ENCODE results near the gene VAV2.

VAV2 gene

DNA sequence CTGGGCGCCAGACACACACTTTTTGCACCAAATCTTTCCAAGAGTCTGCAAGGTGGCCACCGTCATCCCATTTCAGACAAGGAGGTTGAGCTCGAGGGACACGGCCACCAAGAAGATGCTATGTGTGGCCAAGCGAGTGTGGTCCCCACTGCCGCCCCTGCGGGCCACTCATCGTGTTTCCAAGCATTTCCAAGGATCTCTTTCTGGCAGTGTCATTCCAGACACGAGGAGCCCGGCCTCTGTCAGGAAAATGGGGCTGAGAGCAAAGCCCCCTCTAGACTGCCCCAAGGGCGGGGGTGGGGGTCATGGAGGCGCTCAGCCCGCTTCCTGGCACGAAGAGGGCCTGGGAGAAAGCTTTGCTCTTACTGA lies 10.6 kb downstream of the VAV2 start:
- ChIA-PET POLR2A (ENCODE audit: low non-redundant PET) (no interaction called here), CTCF (interaction anchor here (0.7 kb wide), 1 partner anchor 238 kb away, joined by 3 read pairs; no protein-coding TSS in a partner anchor)
- peak overlapping the region; percentile 75 for H3K27ac ChIP-seq
- TF ChIP-seq, protein P1, sequence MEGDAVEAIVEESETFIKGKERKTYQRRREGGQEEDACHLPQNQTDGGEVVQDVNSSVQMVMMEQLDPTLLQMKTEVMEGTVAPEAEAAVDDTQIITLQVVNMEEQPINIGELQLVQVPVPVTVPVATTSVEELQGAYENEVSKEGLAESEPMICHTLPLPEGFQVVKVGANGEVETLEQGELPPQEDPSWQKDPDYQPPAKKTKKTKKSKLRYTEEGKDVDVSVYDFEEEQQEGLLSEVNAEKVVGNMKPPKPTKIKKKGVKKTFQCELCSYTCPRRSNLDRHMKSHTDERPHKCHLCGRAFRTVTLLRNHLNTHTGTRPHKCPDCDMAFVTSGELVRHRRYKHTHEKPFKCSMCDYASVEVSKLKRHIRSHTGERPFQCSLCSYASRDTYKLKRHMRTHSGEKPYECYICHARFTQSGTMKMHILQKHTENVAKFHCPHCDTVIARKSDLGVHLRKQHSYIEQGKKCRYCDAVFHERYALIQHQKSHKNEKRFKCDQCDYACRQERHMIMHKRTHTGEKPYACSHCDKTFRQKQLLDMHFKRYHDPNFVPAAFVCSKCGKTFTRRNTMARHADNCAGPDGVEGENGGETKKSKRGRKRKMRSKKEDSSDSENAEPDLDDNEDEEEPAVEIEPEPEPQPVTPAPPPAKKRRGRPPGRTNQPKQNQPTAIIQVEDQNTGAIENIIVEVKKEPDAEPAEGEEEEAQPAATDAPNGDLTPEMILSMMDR (conservative IDR thresholded peaks at IDR 0.05; ENCODE audit: low read depth): no peak
- DNase-seq (ENCODE audit: low spot score): no peak

DNA sequence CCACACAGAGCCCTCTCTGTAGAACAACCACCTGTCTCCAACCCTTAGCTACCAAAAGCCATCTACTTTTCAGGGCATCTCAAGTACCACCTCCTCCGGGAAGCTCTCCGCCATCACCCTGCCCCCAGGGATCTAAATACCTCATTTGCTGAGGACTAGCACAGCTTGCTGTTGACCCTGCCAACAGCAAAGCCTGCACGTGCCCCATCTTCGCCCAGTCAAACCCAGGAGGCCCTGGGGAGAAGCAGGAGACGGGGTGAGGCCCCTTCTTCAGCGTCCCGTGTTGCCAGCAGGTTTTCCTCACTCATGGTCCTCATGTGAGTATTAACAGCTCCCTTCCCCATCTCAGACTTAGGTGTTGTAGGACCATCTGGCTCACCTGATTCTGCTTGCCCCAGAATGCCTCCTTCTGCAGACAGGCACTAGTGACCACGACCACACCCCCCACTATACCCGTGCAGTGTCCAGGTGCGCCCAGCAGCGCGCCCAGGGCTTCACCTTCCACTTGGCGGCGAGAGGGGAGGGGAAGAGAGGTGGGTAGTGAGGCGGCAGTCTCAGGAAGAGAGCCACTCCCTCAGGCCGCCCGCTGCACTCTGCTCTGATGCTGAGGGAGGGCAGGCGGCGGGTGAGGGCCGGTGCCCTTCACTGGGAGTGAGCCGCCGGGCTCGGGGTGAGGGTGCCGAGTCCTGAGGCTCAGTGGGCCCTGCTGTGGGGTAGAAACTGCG lies 11.1 kb downstream of the VAV2 start:
- POLR2A ChIA-PET (ENCODE audit: low non-redundant PET): no interaction called here
- DNase-seq (ENCODE audit: low spot score): no peak
- TF ChIP-seq, protein P1 (conservative IDR thresholded peaks at IDR 0.05; ENCODE audit: low read depth): no peak
- H3K27ac ChIP-seq: peak overlapping the region; percentile 75
- CTCF ChIA-PET: interaction anchor here (0.7 kb wide), 1 partner anchor 238 kb away, joined by 3 read pairs; no protein-coding TSS in a partner anchor

DNA sequence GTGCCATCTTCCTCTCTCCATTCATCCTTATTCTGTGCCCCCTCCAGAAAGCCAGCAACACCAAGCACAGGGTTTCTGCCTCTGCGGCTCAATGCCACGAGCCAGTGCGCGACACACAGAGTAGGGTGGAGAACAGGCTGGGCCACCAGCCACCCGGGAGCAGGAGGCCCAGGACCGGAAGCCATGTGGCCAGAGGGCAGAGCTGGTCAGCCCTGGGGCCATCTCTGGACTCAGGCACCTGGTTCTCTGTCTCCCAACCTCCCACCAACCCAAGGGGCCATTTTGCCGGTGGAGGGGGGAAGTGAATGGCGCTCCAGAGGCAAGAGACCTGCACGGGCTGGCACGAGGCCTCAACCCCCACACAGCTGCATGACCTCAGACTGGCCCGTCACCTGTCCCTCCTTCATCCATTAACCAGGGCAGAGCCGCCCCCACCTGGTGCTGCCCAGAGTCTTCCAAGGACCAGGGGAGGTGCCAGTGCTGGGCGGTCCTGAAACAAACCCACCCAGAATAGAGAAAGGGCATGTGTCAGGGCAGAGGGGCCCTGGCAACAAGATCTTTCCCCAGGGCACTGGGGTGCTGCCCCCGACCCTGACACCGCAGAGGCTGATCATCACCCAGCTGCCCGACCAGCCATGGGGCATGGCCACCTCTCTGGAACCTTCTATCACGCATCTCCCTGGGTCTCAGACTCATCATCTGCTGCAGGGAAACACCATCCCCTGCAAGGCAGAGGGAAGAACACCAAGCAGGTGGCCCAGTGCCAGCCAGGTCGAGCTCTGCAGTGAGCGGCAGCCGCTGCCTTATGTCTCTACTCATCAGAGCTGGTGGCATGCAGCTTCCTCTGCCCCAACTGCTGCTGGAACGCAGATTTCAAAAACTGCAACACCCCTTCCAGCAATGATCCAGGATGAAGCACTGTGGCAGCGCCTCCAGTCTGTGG lies 11.9 kb downstream of the VAV2 start:
- ChIA-PET POLR2A (ENCODE audit: low non-redundant PET) (no interaction called here), CTCF (interaction anchor here (0.6 kb wide), 1 partner anchor 45 kb away, joined by 4 read pairs; no protein-coding TSS in a partner anchor)
- no peak for DNase-seq (ENCODE audit: low spot score)
- TF ChIP-seq, protein P1 (conservative IDR thresholded peaks at IDR 0.05; ENCODE audit: low read depth): no peak
- H3K27ac ChIP-seq: peak overlapping the region; percentile 75

DNA sequence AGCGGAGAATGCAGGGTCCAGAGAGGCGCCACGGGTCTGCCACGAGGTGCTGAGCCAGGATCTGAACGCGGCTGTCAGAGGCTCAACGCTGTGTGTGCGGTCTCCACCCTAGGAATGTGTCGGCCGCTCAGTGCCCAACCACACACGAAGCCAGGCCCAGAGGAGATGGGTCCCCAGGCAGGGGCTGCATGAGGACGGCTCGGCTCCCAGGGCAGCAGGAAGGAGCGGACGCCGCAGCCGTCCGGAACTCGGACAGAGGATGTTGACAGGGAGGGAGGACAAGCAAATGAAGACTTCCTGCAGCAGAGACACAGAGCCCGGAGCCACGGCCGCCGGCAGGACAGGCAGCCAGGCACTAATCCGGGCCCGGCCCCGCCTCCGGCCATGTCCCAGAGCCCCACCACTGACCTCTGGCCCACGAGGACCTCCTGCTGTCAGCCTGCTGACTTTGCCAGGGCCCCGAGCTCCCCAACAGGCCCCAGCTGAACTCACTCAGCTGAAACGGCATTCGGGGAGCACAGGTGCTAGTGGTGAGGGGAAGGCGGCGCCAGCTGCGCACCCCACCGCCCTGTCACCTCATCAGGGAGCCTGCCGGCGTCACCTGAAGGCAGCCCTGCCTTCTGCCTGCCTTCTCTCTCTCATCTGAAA lies 12.7 kb downstream of the VAV2 start:
- ChIA-PET POLR2A (ENCODE audit: low non-redundant PET) (no interaction called here), CTCF (no interaction called here)
- TF ChIP-seq, protein P1 (conservative IDR thresholded peaks at IDR 0.05; ENCODE audit: low read depth): no peak
- DNase-seq (ENCODE audit: low spot score): no peak
- peak overlapping the region; percentile 75 for H3K27ac ChIP-seq

DNA sequence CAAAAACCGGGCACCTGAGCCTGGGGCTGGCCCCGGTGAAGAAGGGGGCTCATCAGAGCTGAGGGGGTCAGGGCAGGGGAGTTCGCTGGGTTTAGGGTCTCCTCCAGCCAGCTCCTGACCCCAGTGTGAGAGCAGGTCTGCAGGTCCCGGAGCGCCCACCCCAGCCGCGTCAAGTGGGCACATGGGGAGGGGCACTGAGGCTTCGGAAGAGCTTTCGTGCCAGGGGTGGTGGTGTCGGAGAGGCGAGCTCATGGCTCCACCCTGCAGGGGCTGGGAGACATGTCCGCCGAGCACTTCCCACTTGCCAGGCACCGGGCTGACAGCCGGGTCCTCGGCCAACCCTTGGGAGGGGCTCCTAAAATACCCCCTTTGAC lies 13.2 kb downstream of the VAV2 start:
- TF ChIP-seq, protein P1 (conservative IDR thresholded peaks at IDR 0.05; ENCODE audit: low read depth): no peak
- ChIA-PET POLR2A (ENCODE audit: low non-redundant PET) (interaction anchor here (0.6 kb wide), 1 partner anchor 71 kb away, joined by 6 read pairs; no protein-coding TSS in a partner anchor), CTCF (no interaction called here)
- H3K27ac ChIP-seq: peak overlapping the region; percentile 75
- DNase-seq (ENCODE audit: low spot score): no peak

Data from RWPE1 (cell line).